LNCAP (cell line): Measurements from ENCODE around the gene NOL7.

Source experiments
- CTCF ChIP-seq: fragments of 450-650 bp; IDR thresholded peaks from 2 replicates; pipeline ENCODE4 v1.5.1; 2017; ENCODE audit warnings: mild to moderate bottlenecking

Gene NOL7

GRCh38 chr6:13655700-13656099 lies 40.6 kb downstream of the NOL7 start:
- no peak for TF ChIP-seq CTCF

GRCh38 chr6:13660273-13660672 lies 45.1 kb downstream of the NOL7 start:
- no peak for TF ChIP-seq CTCF

GRCh38 chr6:13660893-13661292 lies 45.8 kb downstream of the NOL7 start:
- no peak for TF ChIP-seq CTCF

GRCh38 chr6:13661647-13662046 lies 46.5 kb downstream of the NOL7 start:
- no peak for TF ChIP-seq CTCF

- no peak for TF ChIP-seq CTCF
Measured at GRCh38 chr6:13662651-13663334, 47.7 kb downstream of the NOL7 start.

GRCh38 chr6:13663986-13664385 lies 48.9 kb downstream of the NOL7 start:
- no peak for TF ChIP-seq CTCF

- TF ChIP-seq CTCF = no peak
Measured at GRCh38 chr6:13664703-13665352, 49.7 kb downstream of the NOL7 start.
